GM23338 (cell line): Measurements from ENCODE around the gene MCTP1. TPM values are rescaled to one million over a fixed set of nuclear protein-coding genes. Genes with fewer than 3 reads are reported as not detected.

Experiments used
- ATAC-seq: fragments of 200-7000 bp; cut with Tn5 transposase; 3 replicates; pipeline ENCODE4 v1.9.1; 2020
- DNase-seq: peaks from one replicate; pipeline ENCODE4 v3.0.0-alpha.2; 2015; ENCODE audit warnings: low spot score
- H2AFZ ChIP-seq: fragments of 200-600 bp; sonication (generic); 2 replicates; pipeline ENCODE4 v1.8.0; 2016; ENCODE audit warnings: antibody characterized with exemption, mild to moderate bottlenecking, moderate library complexity
- H3F3A ChIP-seq: fragments of 200-600 bp; sonication (generic); replicated peaks from 2 replicates; pipeline ENCODE4 v1.8.0; 2017; ENCODE audit warnings: antibody characterized with exemption, mixed run types, low read depth
- H3K27ac ChIP-seq: fragments of 200-600 bp; sonication (generic); 2 replicates; pipeline ENCODE4 v1.6.1; 2016; ENCODE audit warnings: low read depth
- H3K27me3 ChIP-seq: fragments of 200-600 bp; sonication (generic); 2 replicates; pipeline ENCODE4 v1.8.0; 2016; ENCODE audit warnings: mild to moderate bottlenecking, mixed run types, moderate library complexity; ENCODE audit not compliant: insufficient read depth
- H3K36me3 ChIP-seq: fragments of 200-600 bp; sonication (generic); 2 replicates; pipeline ENCODE4 v1.8.0; 2016; ENCODE audit warnings: mild to moderate bottlenecking; ENCODE audit not compliant: insufficient read depth
- H3K4me1 ChIP-seq: fragments of 200-600 bp; sonication (generic); 2 replicates; pipeline ENCODE4 v1.8.0; 2016; ENCODE audit warnings: mild to moderate bottlenecking, moderate library complexity; ENCODE audit not compliant: insufficient read depth
- H3K4me2 ChIP-seq: fragments of 200-600 bp; sonication (generic); 2 replicates; pipeline ENCODE4 v1.7.1; 2017; ENCODE audit warnings: mixed run types
- H3K4me3 ChIP-seq: fragments of 200-600 bp; sonication (generic); 2 replicates; pipeline ENCODE4 v1.6.1; 2016; ENCODE audit warnings: mixed run types
- H3K79me2 ChIP-seq: fragments of 200-600 bp; sonication (generic); replicated peaks from 2 replicates; pipeline ENCODE4 v1.8.0; 2017; ENCODE audit warnings: mild to moderate bottlenecking; ENCODE audit not compliant: insufficient read depth
- H3K9me2 ChIP-seq: fragments of 200-600 bp; sonication (generic); 2 replicates; pipeline ENCODE4 v1.8.0; 2017; ENCODE audit not compliant: insufficient read depth
- H4K20me1 ChIP-seq: fragments of 200-600 bp; sonication (generic); replicated peaks from 2 replicates; pipeline ENCODE4 v1.8.0; 2017; ENCODE audit warnings: mild to moderate bottlenecking; ENCODE audit not compliant: insufficient read depth
- H3K27ac Mint-ChIP-seq: 2 replicates; pipeline ENCODE4 v1.8.0; 2020; ENCODE audit warnings: inconsistent platforms, mild to moderate bottlenecking, moderate library complexity, mixed read lengths
- H3K27me3 Mint-ChIP-seq: 3 replicates; pipeline ENCODE4 v1.8.0; 2022; ENCODE audit warnings: low read depth, mild to moderate bottlenecking, moderate library complexity, mixed read lengths, inconsistent platforms; ENCODE audit not compliant: insufficient read depth, poor library complexity
- H3K36me3 Mint-ChIP-seq: 3 replicates; pipeline ENCODE4 v1.8.0; 2021; ENCODE audit warnings: low read depth, mild to moderate bottlenecking, inconsistent platforms, moderate library complexity, mixed read lengths
- H3K4me1 Mint-ChIP-seq: 3 replicates; pipeline ENCODE4 v1.8.0; 2020; ENCODE audit warnings: mild to moderate bottlenecking, inconsistent platforms, mixed read lengths
- H3K4me3 Mint-ChIP-seq: 3 replicates; pipeline ENCODE4 v1.8.0; 2021; ENCODE audit warnings: moderate library complexity, mild to moderate bottlenecking, inconsistent platforms, mixed read lengths
- H3K9me3 Mint-ChIP-seq: 3 replicates; pipeline ENCODE4 v1.8.0; 2020; ENCODE audit warnings: moderate library complexity, mild to moderate bottlenecking, inconsistent platforms, mixed read lengths
- CREB1 ChIP-seq: fragments of 250-450 bp; sonication (Bioruptor Pico); IDR thresholded peaks from 2 replicates; pipeline ENCODE4 v1.5.0; 2020; ENCODE audit warnings: low read depth, mild to moderate bottlenecking, moderate library complexity
- CTCF ChIP-seq, 2 experiments: fragments of 200-600 bp in 1 of 2; sonication (generic) in 1 of 2; conservative IDR thresholded peaks; 2 replicates each; pipeline versions ENCODE4 v1.5.1 to v1.6.1; 2016 to 2017; ENCODE audit warnings: antibody characterized with exemption in 2 of 2, low read depth in 2 of 2, mild to moderate bottlenecking in 2 of 2, moderate library complexity in 1 of 2
- EZH2 ChIP-seq: fragments of 200-600 bp; sonication (generic); IDR thresholded peaks from one replicate; pipeline ENCODE4 v1.8.0; 2017; ENCODE audit warnings: antibody characterized with exemption, mild to moderate bottlenecking, low read depth; ENCODE audit not compliant: unreplicated experiment
- EZH2phosphoT487 ChIP-seq: fragments of 200-600 bp; sonication (generic); IDR thresholded peaks from one replicate; pipeline ENCODE4 v1.8.1; 2018; ENCODE audit warnings: antibody characterized with exemption; ENCODE audit not compliant: unreplicated experiment
- JUNB ChIP-seq: IDR thresholded peaks from one replicate; pipeline ENCODE4 v1.6.1; 2016; ENCODE audit warnings: antibody characterized with exemption; ENCODE audit not compliant: unreplicated experiment
- NANOG ChIP-seq: IDR thresholded peaks from 2 replicates; pipeline ENCODE4 v1.6.1; 2016; ENCODE audit warnings: antibody characterized with exemption, borderline replicate concordance
- POLR2AphosphoS5 ChIP-seq: IDR thresholded peaks from 2 replicates; pipeline ENCODE4 v1.6.1; 2016; ENCODE audit warnings: antibody characterized with exemption, low read depth
- REST ChIP-seq: IDR thresholded peaks from one replicate; pipeline ENCODE4 v1.6.1; 2018; ENCODE audit warnings: antibody characterized with exemption; ENCODE audit not compliant: unreplicated experiment
- STAT1 ChIP-seq: IDR thresholded peaks from one replicate; pipeline ENCODE4 v1.6.1; 2016; ENCODE audit warnings: antibody characterized with exemption; ENCODE audit not compliant: unreplicated experiment
- ZNF114 ChIP-seq: fragments of 250-450 bp; sonication (Bioruptor Pico); IDR thresholded peaks from 2 replicates; pipeline ENCODE4 v1.5.0; 2020; ENCODE audit warnings: mild to moderate bottlenecking, moderate library complexity
- ZNF331 ChIP-seq: fragments of 250-450 bp; sonication (Bioruptor Pico); IDR thresholded peaks from 2 replicates; pipeline ENCODE4 v1.5.0; 2020; ENCODE audit warnings: low read depth, mild to moderate bottlenecking, moderate library complexity
- polyA plus RNA-seq: library from polyadenylated mRNA; unstranded; fragments of >200 nt; fragmentation: Nextera tagmentation; extraction: Ambion mirVana; gene quantifications from 2 replicates; pipeline ENCODE4 v1.2.1, GENCODE V29; 2016
- total RNA-seq: library from RNA; depleted of rRNA; stranded (reverse); fragments of >200 nt; shearing (Covaris generic); gene quantifications from 2 replicates; pipeline ENCODE4 v1.2.3, GENCODE V29; 2014
- TF ChIP-seq, protein P1 (sequence below): fragments of 250-450 bp; sonication (Bioruptor Pico); IDR thresholded peaks from 2 replicates; pipeline ENCODE4 v1.5.0; 2020; ENCODE audit warnings: mild to moderate bottlenecking, moderate library complexity

MCTP1 gene
- total and polyA plus RNA-seq, 2 experiments from 2014 or later: 3.7 to 4.2 TPM

- H3K4me3 Mint-ChIP-seq: no peak overlapping the region
- 0 out of 2 replicates have a peak, but pooled peaks cover 6% of the 10 kb centered on the region for H3K9me2 ChIP-seq
- H3K36me3 Mint-ChIP-seq: no peaks in the 10 kb centered on the region; the same call in 2 of the 3 replicates
- TF ChIP-seq STAT1 (no peak), NANOG (no peak), EZH2 (no peak), ZNF114 (CRISPR knock-in tag) (no peak), REST (no peak), POLR2AphosphoS5 (no peak), EZH2phosphoT487 (no peak), CTCF (conservative IDR thresholded peaks at IDR 0.05; ENCODE audit: low read depth in 2 of 2) (no peak), JUNB (no peak), CREB1 (no peak), ZNF331 (CRISPR knock-in tag) (no peak)
- TF ChIP-seq, protein P1, sequence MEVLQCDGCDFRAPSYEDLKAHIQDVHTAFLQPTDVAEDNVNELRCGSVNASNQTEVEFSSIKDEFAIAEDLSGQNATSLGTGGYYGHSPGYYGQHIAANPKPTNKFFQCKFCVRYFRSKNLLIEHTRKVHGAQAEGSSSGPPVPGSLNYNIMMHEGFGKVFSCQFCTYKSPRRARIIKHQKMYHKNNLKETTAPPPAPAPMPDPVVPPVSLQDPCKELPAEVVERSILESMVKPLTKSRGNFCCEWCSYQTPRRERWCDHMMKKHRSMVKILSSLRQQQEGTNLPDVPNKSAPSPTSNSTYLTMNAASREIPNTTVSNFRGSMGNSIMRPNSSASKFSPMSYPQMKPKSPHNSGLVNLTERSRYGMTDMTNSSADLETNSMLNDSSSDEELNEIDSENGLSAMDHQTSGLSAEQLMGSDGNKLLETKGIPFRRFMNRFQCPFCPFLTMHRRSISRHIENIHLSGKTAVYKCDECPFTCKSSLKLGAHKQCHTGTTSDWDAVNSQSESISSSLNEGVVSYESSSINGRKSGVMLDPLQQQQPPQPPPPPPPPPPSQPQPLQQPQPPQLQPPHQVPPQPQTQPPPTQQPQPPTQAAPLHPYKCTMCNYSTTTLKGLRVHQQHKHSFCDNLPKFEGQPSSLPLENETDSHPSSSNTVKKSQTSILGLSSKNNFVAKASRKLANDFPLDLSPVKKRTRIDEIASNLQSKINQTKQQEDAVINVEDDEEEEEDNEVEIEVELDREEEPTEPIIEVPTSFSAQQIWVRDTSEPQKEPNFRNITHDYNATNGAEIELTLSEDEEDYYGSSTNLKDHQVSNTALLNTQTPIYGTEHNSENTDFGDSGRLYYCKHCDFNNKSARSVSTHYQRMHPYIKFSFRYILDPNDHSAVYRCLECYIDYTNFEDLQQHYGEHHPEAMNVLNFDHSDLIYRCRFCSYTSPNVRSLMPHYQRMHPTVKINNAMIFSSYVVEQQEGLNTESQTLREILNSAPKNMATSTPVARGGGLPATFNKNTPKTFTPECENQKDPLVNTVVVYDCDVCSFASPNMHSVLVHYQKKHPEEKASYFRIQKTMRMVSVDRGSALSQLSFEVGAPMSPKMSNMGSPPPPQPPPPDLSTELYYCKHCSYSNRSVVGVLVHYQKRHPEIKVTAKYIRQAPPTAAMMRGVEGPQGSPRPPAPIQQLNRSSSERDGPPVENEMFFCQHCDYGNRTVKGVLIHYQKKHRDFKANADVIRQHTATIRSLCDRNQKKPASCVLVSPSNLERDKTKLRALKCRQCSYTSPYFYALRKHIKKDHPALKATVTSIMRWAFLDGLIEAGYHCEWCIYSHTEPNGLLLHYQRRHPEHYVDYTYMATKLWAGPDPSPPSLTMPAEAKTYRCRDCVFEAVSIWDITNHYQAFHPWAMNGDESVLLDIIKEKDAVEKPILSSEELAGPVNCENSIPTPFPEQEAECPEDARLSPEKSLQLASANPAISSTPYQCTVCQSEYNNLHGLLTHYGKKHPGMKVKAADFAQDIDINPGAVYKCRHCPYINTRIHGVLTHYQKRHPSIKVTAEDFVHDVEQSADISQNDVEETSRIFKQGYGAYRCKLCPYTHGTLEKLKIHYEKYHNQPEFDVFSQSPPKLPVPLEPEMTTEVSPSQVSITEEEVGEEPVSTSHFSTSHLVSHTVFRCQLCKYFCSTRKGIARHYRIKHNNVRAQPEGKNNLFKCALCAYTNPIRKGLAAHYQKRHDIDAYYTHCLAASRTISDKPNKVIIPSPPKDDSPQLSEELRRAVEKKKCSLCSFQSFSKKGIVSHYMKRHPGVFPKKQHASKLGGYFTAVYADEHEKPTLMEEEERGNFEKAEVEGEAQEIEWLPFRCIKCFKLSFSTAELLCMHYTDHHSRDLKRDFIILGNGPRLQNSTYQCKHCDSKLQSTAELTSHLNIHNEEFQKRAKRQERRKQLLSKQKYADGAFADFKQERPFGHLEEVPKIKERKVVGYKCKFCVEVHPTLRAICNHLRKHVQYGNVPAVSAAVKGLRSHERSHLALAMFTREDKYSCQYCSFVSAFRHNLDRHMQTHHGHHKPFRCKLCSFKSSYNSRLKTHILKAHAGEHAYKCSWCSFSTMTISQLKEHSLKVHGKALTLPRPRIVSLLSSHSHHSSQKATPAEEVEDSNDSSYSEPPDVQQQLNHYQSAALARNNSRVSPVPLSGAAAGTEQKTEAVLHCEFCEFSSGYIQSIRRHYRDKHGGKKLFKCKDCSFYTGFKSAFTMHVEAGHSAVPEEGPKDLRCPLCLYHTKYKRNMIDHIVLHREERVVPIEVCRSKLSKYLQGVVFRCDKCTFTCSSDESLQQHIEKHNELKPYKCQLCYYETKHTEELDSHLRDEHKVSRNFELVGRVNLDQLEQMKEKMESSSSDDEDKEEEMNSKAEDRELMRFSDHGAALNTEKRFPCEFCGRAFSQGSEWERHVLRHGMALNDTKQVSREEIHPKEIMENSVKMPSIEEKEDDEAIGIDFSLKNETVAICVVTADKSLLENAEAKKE (CRISPR knock-in tag): no peak
- no peak overlapping the region for H3K27ac Mint-ChIP-seq
- H3K9me3 Mint-ChIP-seq: no peaks in the 10 kb centered on the region
- DNase-seq (no peak), ATAC-seq (no peak)
- H3F3A ChIP-seq: no peaks in the 10 kb centered on the region
- no peaks in the 10 kb centered on the region for H3K4me1 ChIP-seq
- no peaks in the 10 kb centered on the region for H4K20me1 ChIP-seq
- H3K27me3 Mint-ChIP-seq: no peaks in the 10 kb centered on the region
- no peak overlapping the region for H2AFZ ChIP-seq
- no peaks in the 10 kb centered on the region for H3K4me1 Mint-ChIP-seq
- H3K4me2 ChIP-seq: no peak overlapping the region
- no peaks in the 10 kb centered on the region for H3K79me2 ChIP-seq
- H3K36me3 ChIP-seq: no peaks in the 10 kb centered on the region
- H3K4me3 ChIP-seq: no peak overlapping the region
- no peaks in the 10 kb centered on the region for H3K27me3 ChIP-seq
- H3K27ac ChIP-seq: no peak overlapping the region
These were observed 523.1 kb downstream of the MCTP1 start for GRCh38 chr5:94761786-94762185.
